ENCODE measurements around the gene NPAS2. TPM values are rescaled to one million over a fixed set of nuclear protein-coding genes. Genes with fewer than 3 reads are reported as not detected.

The NPAS2 gene
- polyA plus RNA-seq, 1 experiment = 13.5 TPM

DNA sequence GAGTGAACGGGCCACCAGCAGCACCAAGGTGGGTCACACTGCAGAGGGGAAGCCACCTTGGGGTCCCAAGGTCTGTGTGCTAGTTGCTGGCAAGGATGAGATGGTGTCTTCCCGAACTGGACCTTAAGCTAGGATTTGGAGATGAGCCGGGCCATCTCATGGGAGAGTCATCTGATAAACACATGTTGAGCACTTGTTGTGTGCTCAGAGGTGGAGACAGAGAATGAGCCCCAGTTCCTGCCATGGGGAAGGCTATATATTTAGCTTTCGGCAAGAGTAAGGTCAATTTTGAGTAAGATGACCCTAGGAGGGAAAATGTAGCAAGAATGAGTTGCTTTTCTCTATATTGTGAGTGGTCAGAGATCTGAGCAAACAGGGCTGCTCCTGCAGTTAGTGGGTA, 140.7 kb downstream of the NPAS2 start:
- H3K27ac ChIP-seq (ENCODE audit: low read depth, low read length) = no peak overlapping the region
- TF ChIP-seq, protein P1, sequence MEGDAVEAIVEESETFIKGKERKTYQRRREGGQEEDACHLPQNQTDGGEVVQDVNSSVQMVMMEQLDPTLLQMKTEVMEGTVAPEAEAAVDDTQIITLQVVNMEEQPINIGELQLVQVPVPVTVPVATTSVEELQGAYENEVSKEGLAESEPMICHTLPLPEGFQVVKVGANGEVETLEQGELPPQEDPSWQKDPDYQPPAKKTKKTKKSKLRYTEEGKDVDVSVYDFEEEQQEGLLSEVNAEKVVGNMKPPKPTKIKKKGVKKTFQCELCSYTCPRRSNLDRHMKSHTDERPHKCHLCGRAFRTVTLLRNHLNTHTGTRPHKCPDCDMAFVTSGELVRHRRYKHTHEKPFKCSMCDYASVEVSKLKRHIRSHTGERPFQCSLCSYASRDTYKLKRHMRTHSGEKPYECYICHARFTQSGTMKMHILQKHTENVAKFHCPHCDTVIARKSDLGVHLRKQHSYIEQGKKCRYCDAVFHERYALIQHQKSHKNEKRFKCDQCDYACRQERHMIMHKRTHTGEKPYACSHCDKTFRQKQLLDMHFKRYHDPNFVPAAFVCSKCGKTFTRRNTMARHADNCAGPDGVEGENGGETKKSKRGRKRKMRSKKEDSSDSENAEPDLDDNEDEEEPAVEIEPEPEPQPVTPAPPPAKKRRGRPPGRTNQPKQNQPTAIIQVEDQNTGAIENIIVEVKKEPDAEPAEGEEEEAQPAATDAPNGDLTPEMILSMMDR (IDR thresholded peaks at IDR 0.05; ENCODE audit: low read depth, low read length) = no peak
- no peak for DNase-seq (ENCODE audit: low read depth, low spot score)
- H3K27me3 ChIP-seq (ENCODE audit: control insufficient read depth, insufficient read depth, low read length) = no peaks in the 10 kb centered on the region
- no peak overlapping the region for H3K4me3 ChIP-seq (ENCODE audit: low read depth, low read length)
- H3K9me3 ChIP-seq (ENCODE audit: control insufficient read depth, insufficient read depth, low read length) = peaks cover 2% of the 10 kb centered on the region; the same call in 1 of the 2 replicates
- ChIA-PET CTCF (no interaction called here), POLR2A (no interaction called here)

DNA sequence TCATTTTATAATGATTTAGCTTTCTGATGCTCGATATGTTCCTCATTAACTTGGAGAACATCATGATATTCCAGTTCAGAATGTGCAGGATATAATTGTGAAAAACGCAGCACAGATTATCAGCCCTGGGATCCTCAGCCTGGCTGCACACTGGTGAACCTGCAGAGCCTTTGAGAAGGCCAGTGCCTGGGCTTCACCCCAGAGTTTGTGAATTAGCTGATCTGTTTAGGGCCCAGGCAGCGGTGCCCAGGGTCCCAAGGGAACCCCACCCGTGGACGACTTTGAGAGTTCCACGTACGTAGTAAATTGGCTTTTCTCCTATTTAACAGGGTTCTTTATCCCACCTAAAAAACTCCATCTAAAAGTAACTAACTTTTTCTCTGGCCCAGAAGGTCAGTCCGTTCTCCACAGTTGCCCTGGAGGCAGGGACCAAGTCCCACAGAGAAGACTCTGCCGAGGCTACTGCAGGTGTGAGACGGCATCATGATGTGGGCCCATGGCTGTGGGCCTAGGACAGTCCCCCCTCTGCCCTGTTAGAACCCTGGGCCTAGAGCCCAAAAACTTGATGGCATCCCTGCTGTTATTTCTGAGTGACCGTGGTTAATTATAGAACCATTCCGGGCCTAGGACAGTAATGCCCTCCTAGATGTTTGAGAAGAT, 142.6 kb downstream of the NPAS2 start:
- H3K4me3 ChIP-seq (ENCODE audit: low read depth, low read length) = no peak overlapping the region
- POLR2A ChIA-PET = no interaction called here

DNA sequence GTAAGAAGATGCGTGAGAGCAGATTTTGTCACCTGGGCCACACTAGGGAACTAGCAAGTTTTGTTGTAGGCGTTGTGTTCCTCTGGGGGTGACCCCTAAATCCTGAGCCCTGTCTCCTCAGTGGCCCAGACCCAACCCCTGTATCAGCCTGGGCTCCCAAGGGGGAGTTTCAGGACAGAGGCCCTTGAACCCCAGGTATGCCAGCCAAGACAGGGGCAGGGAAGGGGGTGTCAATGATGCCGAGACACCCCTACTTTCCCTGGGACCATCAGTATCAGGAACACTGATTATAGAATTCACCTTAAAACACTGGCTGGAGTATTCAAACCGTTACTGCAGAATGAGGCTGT, 143.1 kb downstream of the NPAS2 start:
- ChIA-PET POLR2A (no interaction called here), CTCF (no interaction called here)
- DNase-seq (ENCODE audit: low read depth, low spot score) = no peak
- Histone ChIP-seq H3K27ac (ENCODE audit: low read depth, low read length) (no peak overlapping the region), H3K4me3 (ENCODE audit: low read depth, low read length) (no peak overlapping the region), H3K27me3 (ENCODE audit: control insufficient read depth, insufficient read depth, low read length) (no peaks in the 10 kb centered on the region), H3K9me3 (ENCODE audit: control insufficient read depth, insufficient read depth, low read length) (0 out of 2 replicates have a peak, but pooled peaks cover 2% of the 10 kb centered on the region)
- TF ChIP-seq, protein P1 (IDR thresholded peaks at IDR 0.05; ENCODE audit: low read depth, low read length) = no peak

More for the DNA sequence above, 142.6 kb downstream of the NPAS2 start:
- Histone ChIP-seq H3K9me3 (ENCODE audit: control insufficient read depth, insufficient read depth, low read length) (peaks cover 2% of the 10 kb centered on the region; the same call in 1 of the 2 replicates), H3K27me3 (ENCODE audit: control insufficient read depth, insufficient read depth, low read length) (no peaks in the 10 kb centered on the region), H3K27ac (ENCODE audit: low read depth, low read length) (no peak overlapping the region)
- no peak for DNase-seq (ENCODE audit: low read depth, low spot score)
- CTCF ChIA-PET = no interaction called here
- TF ChIP-seq, protein P1 (IDR thresholded peaks at IDR 0.05; ENCODE audit: low read depth, low read length) = no peak

DNA sequence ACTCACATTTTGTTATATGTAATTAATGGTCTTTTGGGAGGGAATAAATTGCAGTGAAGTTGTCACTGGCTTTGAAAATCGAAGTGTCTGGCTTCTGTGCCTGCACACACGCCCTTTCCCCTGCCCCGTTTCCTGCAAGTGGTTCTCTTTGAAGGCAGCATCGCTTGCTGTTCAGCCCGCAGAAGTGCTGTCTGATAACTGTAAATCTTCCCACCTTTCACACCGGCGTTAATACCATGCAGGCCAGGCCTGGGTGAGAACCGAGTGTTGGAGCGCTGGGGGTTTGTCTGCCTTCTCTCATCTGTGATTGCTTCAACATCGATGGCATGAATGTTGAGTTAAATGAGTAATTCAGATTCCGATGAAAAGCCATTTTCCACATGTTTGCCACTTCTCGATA, 144.3 kb downstream of the NPAS2 start:
- POLR2A ChIA-PET = no interaction called here
- no peak overlapping the region for H3K4me3 ChIP-seq (ENCODE audit: low read depth, low read length)
- H3K27ac ChIP-seq (ENCODE audit: low read depth, low read length) = no peak overlapping the region
- H3K9me3 ChIP-seq (ENCODE audit: control insufficient read depth, insufficient read depth, low read length) = 0 out of 2 replicates have a peak, but pooled peaks cover 2% of the 10 kb centered on the region
- no peak for DNase-seq (ENCODE audit: low read depth, low spot score)
- TF ChIP-seq, protein P1 (IDR thresholded peaks at IDR 0.05; ENCODE audit: low read depth, low read length) = no peak
- CTCF ChIA-PET = interaction anchor here (0.9 kb wide), 1 partner anchor 61 kb away, joined by 5 read pairs; no protein-coding TSS in a partner anchor
- no peaks in the 10 kb centered on the region for H3K27me3 ChIP-seq (ENCODE audit: control insufficient read depth, insufficient read depth, low read length)

DNA sequence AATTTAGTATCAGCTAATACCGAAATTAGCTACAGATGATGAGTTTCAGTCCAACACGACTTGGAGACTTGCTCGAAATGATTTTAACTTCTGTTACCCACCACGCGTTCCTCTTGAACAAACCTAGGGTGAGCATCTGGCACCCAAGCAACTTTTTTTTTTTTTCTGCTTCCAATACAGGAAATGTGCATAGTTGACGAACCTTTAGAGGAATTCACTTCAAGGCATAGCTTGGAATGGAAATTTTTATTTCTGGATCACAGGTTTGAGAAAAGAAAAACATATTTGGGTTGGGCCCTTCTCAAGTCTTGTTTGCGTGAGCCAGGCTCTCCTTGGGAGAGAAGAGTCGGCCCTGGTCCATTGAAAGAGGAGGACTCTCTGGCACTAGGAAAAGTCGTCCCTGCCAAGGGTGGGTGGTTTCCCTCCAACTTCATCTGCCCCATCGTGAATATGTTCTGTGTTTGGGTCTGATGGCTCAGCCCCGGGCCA, 144.8 kb downstream of the NPAS2 start:
- no peak for DNase-seq (ENCODE audit: low read depth, low spot score)
- no peak overlapping the region for H3K27ac ChIP-seq (ENCODE audit: low read depth, low read length)
- H3K27me3 ChIP-seq (ENCODE audit: control insufficient read depth, insufficient read depth, low read length) = no peaks in the 10 kb centered on the region
- TF ChIP-seq, protein P1 (IDR thresholded peaks at IDR 0.05; ENCODE audit: low read depth, low read length) = no peak
- no peak overlapping the region for H3K4me3 ChIP-seq (ENCODE audit: low read depth, low read length)
- ChIA-PET POLR2A (no interaction called here), CTCF (interaction anchor here (0.9 to 1.1 kb wide), 2 partner anchors 62 to 234 kb away, joined by 3 to 5 read pairs; no protein-coding TSS in a partner anchor)
- 0 out of 2 replicates have a peak, but pooled peaks cover 2% of the 10 kb centered on the region for H3K9me3 ChIP-seq (ENCODE audit: control insufficient read depth, insufficient read depth, low read length)

Measured in AG04450 (cell line).